Measurements from ENCODE around the gene KIF26B. TPM values are rescaled to one million over a fixed set of nuclear protein-coding genes. Genes with fewer than 3 reads are reported as not detected.

The KIF26B gene
- polyA plus RNA-seq, 1 of the 3 experiments (the other 2 are of a cell fraction), result 2.6 TPM

DNA sequence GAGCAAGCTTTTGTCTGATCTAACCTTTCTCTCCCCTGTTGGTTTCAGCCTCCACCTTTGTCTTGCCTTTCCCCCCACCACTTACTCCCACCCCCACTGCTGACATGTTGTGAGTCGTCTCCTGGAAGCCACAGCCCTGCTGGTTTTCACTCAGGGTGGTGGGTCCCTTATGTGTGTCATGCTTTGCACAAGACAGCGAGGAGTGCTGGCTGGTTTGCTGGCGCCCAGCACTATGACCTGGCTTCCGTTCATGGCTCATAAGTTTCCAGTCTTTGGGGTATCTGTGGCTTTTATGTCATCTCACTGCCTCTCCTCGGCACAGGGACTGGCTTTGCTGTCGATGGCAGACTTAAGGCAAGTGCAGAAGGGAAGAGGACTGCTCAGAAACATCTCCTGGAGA lies 177.7 kb downstream of the KIF26B start:
- H3F3A ChIP-seq (replicated peaks; ENCODE audit: insufficient read depth), result no peaks in the 10 kb centered on the region
- WGBS (ENCODE audit: low lambda C conversion rate), result 59% methylated on average over 6 of the region's 6 CpGs
- H2AFZ ChIP-seq (ENCODE audit: low read depth), result no peak overlapping the region
- H3K36me3 ChIP-seq (replicated peaks in 1 of 2; ENCODE audit: control insufficient read depth in 1 of 2, insufficient read depth in 2 of 2, low read length in 1 of 2), result peaks cover 0 to 15% of the 10 kb centered on the region in 2 experiments
- no peaks in the 10 kb centered on the region for H3K79me2 ChIP-seq (ENCODE audit: insufficient read depth)
- no peak overlapping the region for H3K4me3 ChIP-seq (ENCODE audit: low read depth in 2 of 2, low read length in 1 of 2)
- H3K27ac ChIP-seq (ENCODE audit: low read depth in 2 of 2, low read length in 1 of 2), result no peak overlapping the region; a peak in 1 of 4 replicates
- peaks cover 0 to 40% of the 10 kb centered on the region in 2 experiments; a peak in 2 of 4 replicates for H3K4me1 ChIP-seq (ENCODE audit: control insufficient read depth in 1 of 2, insufficient read depth in 2 of 2, low read depth in 1 of 2, low read length in 1 of 2)
- POLR2A ChIA-PET, result no interaction called here
- no peak overlapping the region for H3K4me2 ChIP-seq
- CTCF ChIA-PET, result no interaction called here
- H4K20me1 ChIP-seq (ENCODE audit: insufficient read depth), result no peaks in the 10 kb centered on the region
- no peaks in the 10 kb centered on the region for H3K27me3 ChIP-seq (ENCODE audit: insufficient read depth)
- no peak overlapping the region for H3K9ac ChIP-seq
- H3K9me2 ChIP-seq, result no peaks in the 10 kb centered on the region
- no peak for DNase-seq
- TF ChIP-seq MXI1 (IDR thresholded peaks at IDR 0.05; ENCODE audit: low read depth, low read length) (no peak), FOSL2 (IDR thresholded peaks at IDR 0.05; ENCODE audit: borderline replicate concordance, low read depth) (no peak), YY1 (IDR thresholded peaks at IDR 0.05; ENCODE audit: low read depth) (no peak), CHD2 (IDR thresholded peaks at IDR 0.05; ENCODE audit: low read length, partially characterized antibody) (no peak), SMC3 (IDR thresholded peaks at IDR 0.05; ENCODE audit: low read depth, low read length) (no peak), GABPA (IDR thresholded peaks at IDR 0.05; ENCODE audit: low read depth) (no peak), MEF2A (IDR thresholded peaks at IDR 0.05; ENCODE audit: borderline replicate concordance, low read depth) (no peak), EP300 (IDR thresholded peaks at IDR 0.05; ENCODE audit: borderline replicate concordance in 1 of 2, low read depth in 1 of 2, low read length in 1 of 2) (no peak), ZBTB33 (IDR thresholded peaks at IDR 0.05; ENCODE audit: borderline replicate concordance, low read depth) (no peak), CTCF (IDR thresholded peaks at IDR 0.05) (no peak), TCF12 (IDR thresholded peaks at IDR 0.05) (no peak), POLR2AphosphoS5 (IDR thresholded peaks at IDR 0.05; ENCODE audit: low read depth, low read length) (no peak), NRF1 (IDR thresholded peaks at IDR 0.05; ENCODE audit: low read depth, low read length) (no peak), REST (IDR thresholded peaks at IDR 0.05; ENCODE audit: low read depth, low read length) (no peak), MAX (IDR thresholded peaks at IDR 0.05; ENCODE audit: low read depth) (no peak), TAF1 (IDR thresholded peaks at IDR 0.05; ENCODE audit: borderline replicate concordance, low read depth, low read length) (no peak), FOXJ3 (CRISPR knock-in tag; IDR thresholded peaks at IDR 0.05) (no peak)
- TF ChIP-seq, protein P1, sequence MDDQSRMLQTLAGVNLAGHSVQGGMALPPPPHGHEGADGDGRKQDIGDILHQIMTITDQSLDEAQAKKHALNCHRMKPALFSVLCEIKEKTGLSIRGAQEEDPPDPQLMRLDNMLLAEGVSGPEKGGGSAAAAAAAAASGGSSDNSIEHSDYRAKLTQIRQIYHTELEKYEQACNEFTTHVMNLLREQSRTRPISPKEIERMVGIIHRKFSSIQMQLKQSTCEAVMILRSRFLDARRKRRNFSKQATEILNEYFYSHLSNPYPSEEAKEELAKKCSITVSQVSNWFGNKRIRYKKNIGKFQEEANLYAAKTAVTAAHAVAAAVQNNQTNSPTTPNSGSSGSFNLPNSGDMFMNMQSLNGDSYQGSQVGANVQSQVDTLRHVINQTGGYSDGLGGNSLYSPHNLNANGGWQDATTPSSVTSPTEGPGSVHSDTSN (IDR thresholded peaks at IDR 0.05), result no peak
- TF ChIP-seq, protein P2, sequence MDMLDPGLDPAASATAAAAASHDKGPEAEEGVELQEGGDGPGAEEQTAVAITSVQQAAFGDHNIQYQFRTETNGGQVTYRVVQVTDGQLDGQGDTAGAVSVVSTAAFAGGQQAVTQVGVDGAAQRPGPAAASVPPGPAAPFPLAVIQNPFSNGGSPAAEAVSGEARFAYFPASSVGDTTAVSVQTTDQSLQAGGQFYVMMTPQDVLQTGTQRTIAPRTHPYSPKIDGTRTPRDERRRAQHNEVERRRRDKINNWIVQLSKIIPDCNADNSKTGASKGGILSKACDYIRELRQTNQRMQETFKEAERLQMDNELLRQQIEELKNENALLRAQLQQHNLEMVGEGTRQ (IDR thresholded peaks at IDR 0.05; ENCODE audit: borderline replicate concordance, low read depth, low read length), result no peak
- no peaks in the 10 kb centered on the region for H3K9me3 ChIP-seq

All from SK-N-SH (cell line).